HUES6 (cell line): ENCODE data around the gene OAS1.
"Not testable (repeated sequence)": the region's sequence is repeated elsewhere in the genome, so short reads cannot be mapped to it uniquely, and the experiment has no call there.

Source experiments
- H3K27ac ChIP-seq: 2 replicates; pipeline ENCODE4 v1.7.0; 2013; ENCODE audit warnings: low read depth, mild to moderate bottlenecking, low read length, inconsistent platforms
- H3K27me3 ChIP-seq: 2 replicates; pipeline ENCODE4 v1.6.1; 2013; ENCODE audit warnings: low read length; ENCODE audit not compliant: control insufficient read depth, insufficient read depth
- H3K36me3 ChIP-seq: 2 replicates; pipeline ENCODE4 v1.6.1; 2013; ENCODE audit warnings: low read length; ENCODE audit not compliant: control insufficient read depth, insufficient read depth
- H3K4me1 ChIP-seq: 2 replicates; pipeline ENCODE4 v1.6.1; 2013; ENCODE audit warnings: low read length; ENCODE audit not compliant: control insufficient read depth, insufficient read depth
- H3K4me3 ChIP-seq: 2 replicates; pipeline ENCODE4 v1.5.1; 2013; ENCODE audit warnings: low read depth, low read length
- H3K9ac ChIP-seq: one replicate; pipeline ENCODE4 v1.6.1; 2013; ENCODE audit warnings: mild to moderate bottlenecking, low read length
- H3K9me3 ChIP-seq: 2 replicates; pipeline ENCODE4 v1.6.1; 2013; ENCODE audit warnings: low read depth, low read length; ENCODE audit not compliant: control insufficient read depth, insufficient read depth

OAS1 gene

DNA sequence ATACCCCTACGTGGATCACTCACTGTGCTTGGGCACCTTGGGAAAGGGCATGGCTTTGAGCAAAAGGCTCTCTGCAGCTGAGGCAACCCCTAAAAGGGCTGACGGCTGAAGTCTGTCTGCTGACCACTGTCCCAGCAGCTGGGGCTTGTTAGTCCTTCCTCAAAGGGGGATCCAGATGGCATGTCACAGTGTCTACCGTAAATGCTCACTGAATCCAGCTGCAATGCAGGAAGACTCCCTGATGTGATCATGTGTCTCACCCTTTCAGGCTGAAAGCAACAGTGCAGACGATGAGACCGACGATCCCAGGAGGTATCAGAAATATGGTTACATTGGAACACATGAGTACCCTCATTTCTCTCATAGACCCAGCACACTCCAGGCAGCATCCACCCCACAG, 12.4 kb downstream of the OAS1 start:
- peaks cover 28% of the 10 kb centered on the region for H3K27me3 ChIP-seq
- no peak overlapping the region for H3K27ac ChIP-seq
- no peaks in the 10 kb centered on the region for H3K4me1 ChIP-seq
- H3K4me3 ChIP-seq: no peak overlapping the region
- no peaks in the 10 kb centered on the region for H3K36me3 ChIP-seq
- H3K9me3 ChIP-seq: no peaks in the 10 kb centered on the region
- no peak overlapping the region for H3K9ac ChIP-seq

GRCh38 chr12:112924986-112925385, 18.2 kb downstream of the OAS1 start:
- H3K27ac ChIP-seq: no peak overlapping the region
- no peaks in the 10 kb centered on the region for H3K4me1 ChIP-seq
- no peak overlapping the region for H3K9ac ChIP-seq
- H3K4me3 ChIP-seq: no peak overlapping the region
- no peaks in the 10 kb centered on the region for H3K36me3 ChIP-seq
- peaks cover 18% of the 10 kb centered on the region for H3K9me3 ChIP-seq
- H3K27me3 ChIP-seq: peaks cover 13% of the 10 kb centered on the region

- not testable (repeated sequence) for H3K9ac ChIP-seq, H3K36me3 ChIP-seq, H3K27ac ChIP-seq, H3K4me1 ChIP-seq, H3K4me3 ChIP-seq, H3K27me3 ChIP-seq
- peaks cover 20% of the 10 kb centered on the region for H3K9me3 ChIP-seq
These were observed 19.8 kb downstream of the OAS1 start for GRCh38 chr12:112926416-112927033.

GRCh38 chr12:112927475-112927874, 20.7 kb downstream of the OAS1 start:
- Histone ChIP-seq H3K36me3 (no peaks in the 10 kb centered on the region), H3K9me3 (peaks cover 20% of the 10 kb centered on the region), H3K27ac (no peak overlapping the region), H3K4me1 (peaks cover 2% of the 10 kb centered on the region; the same call in 1 of the 2 replicates), H3K4me3 (no peak overlapping the region), H3K9ac (no peak overlapping the region), H3K27me3 (no peaks in the 10 kb centered on the region)

GRCh38 chr12:112927925-112928324, 21.2 kb downstream of the OAS1 start:
- H3K4me3 ChIP-seq: no peak overlapping the region
- H3K9ac ChIP-seq: no peak overlapping the region
- H3K36me3 ChIP-seq: no peaks in the 10 kb centered on the region
- peaks cover 20% of the 10 kb centered on the region for H3K9me3 ChIP-seq
- peaks cover 4% of the 10 kb centered on the region; the same call in 1 of the 2 replicates for H3K4me1 ChIP-seq
- H3K27me3 ChIP-seq: no peaks in the 10 kb centered on the region
- no peak overlapping the region for H3K27ac ChIP-seq

GRCh38 chr12:112928978-112929377, 22.2 kb downstream of the OAS1 start:
- Histone ChIP-seq H3K4me1 (peaks cover 4% of the 10 kb centered on the region; the same call in 1 of the 2 replicates), H3K27me3 (no peaks in the 10 kb centered on the region), H3K9me3 (peaks cover 20% of the 10 kb centered on the region), H3K27ac (no peak overlapping the region), H3K9ac (no peak overlapping the region), H3K36me3 (no peaks in the 10 kb centered on the region), H3K4me3 (no peak overlapping the region)

GRCh38 chr12:112929715-112930114, 23.0 kb downstream of the OAS1 start:
- Histone ChIP-seq H3K9ac (no peak overlapping the region), H3K4me3 (no peak overlapping the region), H3K27me3 (no peaks in the 10 kb centered on the region), H3K4me1 (peaks cover 4% of the 10 kb centered on the region; the same call in 1 of the 2 replicates), H3K36me3 (no peaks in the 10 kb centered on the region), H3K9me3 (peaks cover 20% of the 10 kb centered on the region), H3K27ac (no peak overlapping the region)

DNA sequence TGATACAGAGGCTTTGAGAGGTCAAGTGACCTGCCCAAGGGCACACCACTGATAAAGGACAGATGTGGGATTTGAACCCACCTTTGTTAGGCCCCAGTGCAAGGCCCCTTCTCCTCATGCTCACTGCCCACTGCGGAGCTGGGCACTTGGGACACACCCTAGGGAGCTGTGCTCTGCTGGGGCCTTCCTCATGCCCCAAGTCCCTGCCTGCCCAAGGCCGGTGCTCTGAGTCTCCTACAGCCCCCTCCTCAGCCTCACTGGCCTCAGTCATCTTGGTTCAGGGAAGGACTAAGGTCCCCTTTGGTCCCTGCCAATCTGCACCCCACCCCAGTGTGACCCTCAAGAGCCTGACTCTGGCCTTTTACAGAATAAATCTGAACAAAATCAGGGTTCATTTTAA, 23.6 kb downstream of the OAS1 start:
- H3K36me3 ChIP-seq: no peaks in the 10 kb centered on the region
- H3K27me3 ChIP-seq: no peaks in the 10 kb centered on the region
- H3K4me3 ChIP-seq: no peak overlapping the region
- H3K4me1 ChIP-seq: peaks cover 4% of the 10 kb centered on the region; the same call in 1 of the 2 replicates
- no peak overlapping the region for H3K27ac ChIP-seq
- peaks cover 20% of the 10 kb centered on the region for H3K9me3 ChIP-seq
- H3K9ac ChIP-seq: no peak overlapping the region

GRCh38 chr12:112932485-112933128, 25.8 kb downstream of the OAS1 start:
- Histone ChIP-seq H3K36me3 (no peaks in the 10 kb centered on the region), H3K27me3 (peaks cover 12% of the 10 kb centered on the region; the same call in 1 of the 2 replicates), H3K4me3 (no peak overlapping the region), H3K9ac (no peak overlapping the region), H3K4me1 (peaks cover 4% of the 10 kb centered on the region; the same call in 1 of the 2 replicates), H3K9me3 (peaks cover 13% of the 10 kb centered on the region; the same call in 1 of the 2 replicates), H3K27ac (no peak overlapping the region)

DNA sequence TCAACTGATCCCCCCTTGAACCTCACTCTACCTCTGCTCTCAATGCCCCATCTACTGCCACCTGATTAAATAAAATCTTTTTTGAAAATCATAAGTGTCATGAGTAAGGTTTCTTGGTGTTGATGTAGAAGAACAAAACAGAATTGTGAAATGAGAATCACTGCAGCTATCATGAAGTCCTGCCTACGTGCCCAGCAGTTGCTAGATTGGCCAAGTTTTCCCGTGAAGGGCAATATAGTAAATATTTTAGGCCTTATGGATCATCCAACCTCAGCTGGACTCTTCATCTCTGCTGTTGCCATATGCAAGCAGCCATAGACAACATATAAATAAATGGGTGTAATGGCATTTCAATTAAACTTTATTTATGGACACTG, 26.4 kb downstream of the OAS1 start:
- Histone ChIP-seq H3K27ac (no peak overlapping the region), H3K4me1 (peaks cover 4% of the 10 kb centered on the region; the same call in 1 of the 2 replicates), H3K36me3 (no peaks in the 10 kb centered on the region), H3K27me3 (peaks cover 17% of the 10 kb centered on the region), H3K9ac (no peak overlapping the region), H3K4me3 (no peak overlapping the region), H3K9me3 (peaks cover 8% of the 10 kb centered on the region; the same call in 1 of the 2 replicates)

DNA sequence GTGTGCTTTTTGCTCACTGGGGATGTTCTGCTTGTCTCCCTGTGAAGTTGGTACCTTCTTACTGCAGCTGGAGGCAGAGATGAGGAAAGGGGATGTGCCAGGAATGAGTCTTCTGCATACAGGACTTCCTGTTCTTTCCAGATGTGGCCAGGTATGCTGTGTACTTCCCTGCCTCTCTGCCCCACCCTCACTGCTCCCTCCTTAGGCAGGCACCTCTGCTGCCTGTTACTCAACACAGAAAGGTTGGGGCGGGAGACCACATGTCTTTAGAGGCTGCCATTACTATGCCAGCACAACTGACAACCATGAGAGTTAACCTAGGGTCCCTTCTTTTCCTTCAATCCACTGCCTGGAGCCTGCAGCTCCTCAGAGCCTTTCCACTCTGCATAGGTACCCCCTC, 29.5 kb downstream of the OAS1 start:
- Histone ChIP-seq H3K27me3 (peaks cover 40% of the 10 kb centered on the region), H3K27ac (no peak overlapping the region), H3K36me3 (no peaks in the 10 kb centered on the region), H3K4me3 (no peak overlapping the region), H3K9me3 (no peaks in the 10 kb centered on the region), H3K9ac (no peak overlapping the region), H3K4me1 (peaks cover 4% of the 10 kb centered on the region; the same call in 1 of the 2 replicates)
